HFFc6 (cell line): Measurements from ENCODE around the gene C10orf71. TPM values are rescaled to one million over a fixed set of nuclear protein-coding genes. Genes with fewer than 3 reads are reported as not detected.

Source experiments
- DNase-seq: peaks from one replicate; pipeline ENCODE4 v3.0.0-alpha.2; 2018
- H3K27ac Mint-ChIP-seq: 2 replicates; pipeline ENCODE4 v1.8.0; 2020; ENCODE audit warnings: mild to moderate bottlenecking, mixed read lengths
- H3K27me3 Mint-ChIP-seq: 2 replicates; pipeline ENCODE4 v1.8.0; 2021; ENCODE audit warnings: mild to moderate bottlenecking, moderate library complexity, mixed read lengths; ENCODE audit not compliant: insufficient read depth
- H3K36me3 Mint-ChIP-seq: 2 replicates; pipeline ENCODE4 v1.8.0; 2021; ENCODE audit warnings: low read depth, mixed read lengths
- H3K4me1 Mint-ChIP-seq: 2 replicates; pipeline ENCODE4 v1.8.0; 2020; ENCODE audit warnings: low read depth, mixed read lengths
- H3K4me3 Mint-ChIP-seq: 2 replicates; pipeline ENCODE4 v1.8.0; 2020; ENCODE audit warnings: mild to moderate bottlenecking, moderate library complexity, mixed read lengths
- H3K9me3 Mint-ChIP-seq: 2 replicates; pipeline ENCODE4 v1.8.0; 2020; ENCODE audit warnings: mild to moderate bottlenecking, mixed read lengths
- CTCF ChIP-seq: fragments of 200-600 bp; sonication (generic); IDR thresholded peaks from 2 replicates; pipeline ENCODE4 v1.5.0; 2021; ENCODE audit warnings: antibody characterized with exemption, mild to moderate bottlenecking
- total RNA-seq, 6 experiments: library from RNA; stranded (reverse); fragmentation: NEBNext Ultra II Directional; extraction: Animal tissue kit (Norgen Biotek cat#: 25700); gene quantifications; 2 replicates in 1 of 6; 3 replicates in 5 of 6; pipeline ENCODE4 v1.2.3, GENCODE V29; 2021

Gene C10orf71
- total RNA-seq, 6 experiments from 2014 or later = not detected

- H3K27me3 Mint-ChIP-seq = peaks cover 60% of the 10 kb centered on the region
- no peak overlapping the region for H3K4me3 Mint-ChIP-seq
- H3K36me3 Mint-ChIP-seq = no peaks in the 10 kb centered on the region
- peaks cover 3% of the 10 kb centered on the region; the same call in 1 of the 2 replicates for H3K9me3 Mint-ChIP-seq
- H3K4me1 Mint-ChIP-seq = no peaks in the 10 kb centered on the region
- DNase-seq = no peak
- H3K27ac Mint-ChIP-seq = no peak overlapping the region
- TF ChIP-seq CTCF = no peak
Measured at GRCh38 chr10:49283491-49283890, 15.5 kb upstream of the C10orf71 start.

GRCh38 chr10:49284356-49284755 is 14.6 kb upstream of the C10orf71 start:
- Mint-ChIP-seq H3K27me3 (peaks cover 58% of the 10 kb centered on the region), H3K27ac (no peak overlapping the region)

GRCh38 chr10:49285232-49285631 is 13.7 kb upstream of the C10orf71 start:
- Mint-ChIP-seq H3K27me3 (peaks cover 50% of the 10 kb centered on the region), H3K4me3 (no peak overlapping the region), H3K27ac (no peak overlapping the region), H3K36me3 (no peaks in the 10 kb centered on the region), H3K9me3 (peaks cover 3% of the 10 kb centered on the region; the same call in 1 of the 2 replicates), H3K4me1 (no peaks in the 10 kb centered on the region)
- no peak for DNase-seq
- TF ChIP-seq CTCF = no peak

More at GRCh38 chr10:49284356-49284755, 14.6 kb upstream of the C10orf71 start:
- TF ChIP-seq CTCF = no peak
- DNase-seq = no peak
- Mint-ChIP-seq H3K9me3 (peaks cover 3% of the 10 kb centered on the region; the same call in 1 of the 2 replicates), H3K4me3 (no peak overlapping the region), H3K36me3 (no peaks in the 10 kb centered on the region), H3K4me1 (no peaks in the 10 kb centered on the region)

- TF ChIP-seq CTCF = no peak
- no peaks in the 10 kb centered on the region for H3K4me1 Mint-ChIP-seq
- peaks cover 3% of the 10 kb centered on the region; the same call in 1 of the 2 replicates for H3K9me3 Mint-ChIP-seq
- DNase-seq = no peak
- H3K27ac Mint-ChIP-seq = no peak overlapping the region
- no peaks in the 10 kb centered on the region for H3K36me3 Mint-ChIP-seq
- H3K4me3 Mint-ChIP-seq = no peak overlapping the region
- peaks cover 43% of the 10 kb centered on the region for H3K27me3 Mint-ChIP-seq
Measured at GRCh38 chr10:49286686-49287085, 12.3 kb upstream of the C10orf71 start.

GRCh38 chr10:49287689-49288340 is 11.2 kb upstream of the C10orf71 start:
- H3K36me3 Mint-ChIP-seq = no peaks in the 10 kb centered on the region
- H3K27ac Mint-ChIP-seq = no peak overlapping the region
- no peaks in the 10 kb centered on the region for H3K4me1 Mint-ChIP-seq
- TF ChIP-seq CTCF = no peak
- H3K9me3 Mint-ChIP-seq = peaks cover 3% of the 10 kb centered on the region; the same call in 1 of the 2 replicates
- H3K4me3 Mint-ChIP-seq = no peak overlapping the region
- no peak for DNase-seq
- H3K27me3 Mint-ChIP-seq = peaks cover 51% of the 10 kb centered on the region
